ENCODE data around the gene CEP112. TPM values are rescaled to one million over a fixed set of nuclear protein-coding genes. Genes with fewer than 3 reads are reported as not detected.
"Not testable (repeated sequence)": the region's sequence is repeated elsewhere in the genome, so short reads cannot be mapped to it uniquely, and the experiment has no call there.

CEP112 gene
- total RNA-seq, 1 experiment from 2014 or later, result 9.5 TPM

DNA sequence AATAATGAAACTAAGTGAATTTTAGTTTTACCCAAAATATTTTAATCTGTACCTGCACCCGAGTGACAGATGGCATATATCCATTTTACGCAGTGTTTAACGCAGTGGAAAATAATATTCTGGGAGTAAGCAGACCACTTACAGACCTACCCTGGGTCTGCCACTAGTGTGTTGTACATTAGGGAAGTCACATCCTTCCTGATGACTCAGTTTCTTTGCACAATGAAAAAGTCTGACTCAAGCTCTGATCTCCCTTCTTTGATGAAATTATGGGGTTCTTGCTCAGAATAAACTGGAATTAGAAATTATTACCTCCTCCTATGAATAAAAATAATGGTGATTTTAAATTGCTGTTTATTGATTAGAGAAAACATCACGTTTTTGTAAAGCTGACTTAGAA is 507.3 kb downstream of the CEP112 start:
- TF ChIP-seq, protein P1, sequence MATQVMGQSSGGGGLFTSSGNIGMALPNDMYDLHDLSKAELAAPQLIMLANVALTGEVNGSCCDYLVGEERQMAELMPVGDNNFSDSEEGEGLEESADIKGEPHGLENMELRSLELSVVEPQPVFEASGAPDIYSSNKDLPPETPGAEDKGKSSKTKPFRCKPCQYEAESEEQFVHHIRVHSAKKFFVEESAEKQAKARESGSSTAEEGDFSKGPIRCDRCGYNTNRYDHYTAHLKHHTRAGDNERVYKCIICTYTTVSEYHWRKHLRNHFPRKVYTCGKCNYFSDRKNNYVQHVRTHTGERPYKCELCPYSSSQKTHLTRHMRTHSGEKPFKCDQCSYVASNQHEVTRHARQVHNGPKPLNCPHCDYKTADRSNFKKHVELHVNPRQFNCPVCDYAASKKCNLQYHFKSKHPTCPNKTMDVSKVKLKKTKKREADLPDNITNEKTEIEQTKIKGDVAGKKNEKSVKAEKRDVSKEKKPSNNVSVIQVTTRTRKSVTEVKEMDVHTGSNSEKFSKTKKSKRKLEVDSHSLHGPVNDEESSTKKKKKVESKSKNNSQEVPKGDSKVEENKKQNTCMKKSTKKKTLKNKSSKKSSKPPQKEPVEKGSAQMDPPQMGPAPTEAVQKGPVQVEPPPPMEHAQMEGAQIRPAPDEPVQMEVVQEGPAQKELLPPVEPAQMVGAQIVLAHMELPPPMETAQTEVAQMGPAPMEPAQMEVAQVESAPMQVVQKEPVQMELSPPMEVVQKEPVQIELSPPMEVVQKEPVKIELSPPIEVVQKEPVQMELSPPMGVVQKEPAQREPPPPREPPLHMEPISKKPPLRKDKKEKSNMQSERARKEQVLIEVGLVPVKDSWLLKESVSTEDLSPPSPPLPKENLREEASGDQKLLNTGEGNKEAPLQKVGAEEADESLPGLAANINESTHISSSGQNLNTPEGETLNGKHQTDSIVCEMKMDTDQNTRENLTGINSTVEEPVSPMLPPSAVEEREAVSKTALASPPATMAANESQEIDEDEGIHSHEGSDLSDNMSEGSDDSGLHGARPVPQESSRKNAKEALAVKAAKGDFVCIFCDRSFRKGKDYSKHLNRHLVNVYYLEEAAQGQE (IDR thresholded peaks at IDR 0.05; ENCODE audit: insufficient read depth in 1 of 2, low read depth in 2 of 2, low read length in 1 of 2), result no peak
- TF ChIP-seq TCF7L2 (IDR thresholded peaks at IDR 0.05; ENCODE audit: low read depth, low read length) (no peak), POLR2AphosphoS5 (IDR thresholded peaks at IDR 0.05; ENCODE audit: low read depth, low read length) (no peak), SIN3A (IDR thresholded peaks at IDR 0.05; ENCODE audit: borderline replicate concordance, insufficient read depth, low read depth, low read length) (no peak)
- TF ChIP-seq, protein P2, sequence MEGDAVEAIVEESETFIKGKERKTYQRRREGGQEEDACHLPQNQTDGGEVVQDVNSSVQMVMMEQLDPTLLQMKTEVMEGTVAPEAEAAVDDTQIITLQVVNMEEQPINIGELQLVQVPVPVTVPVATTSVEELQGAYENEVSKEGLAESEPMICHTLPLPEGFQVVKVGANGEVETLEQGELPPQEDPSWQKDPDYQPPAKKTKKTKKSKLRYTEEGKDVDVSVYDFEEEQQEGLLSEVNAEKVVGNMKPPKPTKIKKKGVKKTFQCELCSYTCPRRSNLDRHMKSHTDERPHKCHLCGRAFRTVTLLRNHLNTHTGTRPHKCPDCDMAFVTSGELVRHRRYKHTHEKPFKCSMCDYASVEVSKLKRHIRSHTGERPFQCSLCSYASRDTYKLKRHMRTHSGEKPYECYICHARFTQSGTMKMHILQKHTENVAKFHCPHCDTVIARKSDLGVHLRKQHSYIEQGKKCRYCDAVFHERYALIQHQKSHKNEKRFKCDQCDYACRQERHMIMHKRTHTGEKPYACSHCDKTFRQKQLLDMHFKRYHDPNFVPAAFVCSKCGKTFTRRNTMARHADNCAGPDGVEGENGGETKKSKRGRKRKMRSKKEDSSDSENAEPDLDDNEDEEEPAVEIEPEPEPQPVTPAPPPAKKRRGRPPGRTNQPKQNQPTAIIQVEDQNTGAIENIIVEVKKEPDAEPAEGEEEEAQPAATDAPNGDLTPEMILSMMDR (IDR thresholded peaks at IDR 0.05), result no peak
- ChIA-PET CTCF (no interaction called here), POLR2A (no interaction called here)
- BruUV-seq (replicated peaks), result no TSS peak
- no peak overlapping the region for H3K4me3 ChIP-seq (ENCODE audit: low read depth in 2 of 2, low read length in 2 of 2)
- no peaks in the 10 kb centered on the region for H3K27me3 ChIP-seq (ENCODE audit: control insufficient read depth, insufficient read depth, low read length)
- DNase-seq (ENCODE audit: low read depth, low spot score), result no peak
- no peak for ATAC-seq
- H3K4me1 ChIP-seq (ENCODE audit: control insufficient read depth, insufficient read depth, low read length), result no peaks in the 10 kb centered on the region
- intact Hi-C loops (cut with micrococcal nuclease; ENCODE audit: unreplicated experiment) (no loop called here), in situ Hi-C loops (cut with HindIII; ENCODE audit: low pct_unique_long_range_greater_than_20kb, low sequenced_read_pairs) (no loop called here)
- no peaks in the 10 kb centered on the region for H3K36me3 ChIP-seq (ENCODE audit: control insufficient read depth, insufficient read depth, low read length)
- no peaks in the 10 kb centered on the region for H3K9me3 ChIP-seq (ENCODE audit: control insufficient read depth, insufficient read depth, low read depth, low read length)
- H3K27ac ChIP-seq (ENCODE audit: low read length), result no peak overlapping the region

DNA sequence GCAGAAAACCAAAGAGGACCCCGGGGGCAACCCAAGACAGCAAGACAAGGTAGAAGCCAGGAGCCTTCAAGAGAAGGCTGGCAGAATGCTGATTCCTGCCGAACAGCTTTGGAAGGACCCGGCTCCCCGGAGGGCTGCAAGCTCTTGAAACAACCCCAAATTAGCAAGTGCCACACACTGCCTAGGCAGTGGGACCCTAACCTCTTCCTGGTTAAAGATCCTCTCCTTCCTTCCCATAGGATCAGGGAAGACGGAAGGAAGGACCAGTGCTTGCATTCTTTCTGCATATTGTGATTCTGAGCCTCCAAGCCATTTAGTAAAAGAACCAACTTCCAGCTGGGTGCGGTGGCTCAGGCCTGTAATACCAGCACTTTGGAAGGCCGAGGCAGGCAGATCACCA is 508.5 kb downstream of the CEP112 start:
- ChIA-PET CTCF (no interaction called here), POLR2A (no interaction called here)
- no peaks in the 10 kb centered on the region for H3K9me3 ChIP-seq (ENCODE audit: control insufficient read depth, insufficient read depth, low read depth, low read length)
- intact Hi-C loops (cut with micrococcal nuclease; ENCODE audit: unreplicated experiment), result no loop called here
- no peaks in the 10 kb centered on the region for H3K4me1 ChIP-seq (ENCODE audit: control insufficient read depth, insufficient read depth, low read length)
- ATAC-seq (no peak), DNase-seq (ENCODE audit: low read depth, low spot score) (no peak)
- no peaks in the 10 kb centered on the region for H3K36me3 ChIP-seq (ENCODE audit: control insufficient read depth, insufficient read depth, low read length)
- TF ChIP-seq SIN3A (IDR thresholded peaks at IDR 0.05; ENCODE audit: borderline replicate concordance, insufficient read depth, low read depth, low read length) (no peak), POLR2AphosphoS5 (IDR thresholded peaks at IDR 0.05; ENCODE audit: low read depth, low read length) (no peak), TCF7L2 (IDR thresholded peaks at IDR 0.05; ENCODE audit: low read depth, low read length) (no peak)
- TF ChIP-seq, protein P1 (IDR thresholded peaks at IDR 0.05; ENCODE audit: insufficient read depth in 1 of 2, low read depth in 2 of 2, low read length in 1 of 2), result no peak
- TF ChIP-seq, protein P2 (IDR thresholded peaks at IDR 0.05), result no peak
- no TSS peak for BruUV-seq (replicated peaks)
- no peak overlapping the region for H3K27ac ChIP-seq (ENCODE audit: low read length)
- no peaks in the 10 kb centered on the region for H3K27me3 ChIP-seq (ENCODE audit: control insufficient read depth, insufficient read depth, low read length)
- in situ Hi-C loops (cut with HindIII; ENCODE audit: low pct_unique_long_range_greater_than_20kb, low sequenced_read_pairs), result no loop called here
- no peak overlapping the region for H3K4me3 ChIP-seq (ENCODE audit: low read depth in 2 of 2, low read length in 2 of 2)

DNA sequence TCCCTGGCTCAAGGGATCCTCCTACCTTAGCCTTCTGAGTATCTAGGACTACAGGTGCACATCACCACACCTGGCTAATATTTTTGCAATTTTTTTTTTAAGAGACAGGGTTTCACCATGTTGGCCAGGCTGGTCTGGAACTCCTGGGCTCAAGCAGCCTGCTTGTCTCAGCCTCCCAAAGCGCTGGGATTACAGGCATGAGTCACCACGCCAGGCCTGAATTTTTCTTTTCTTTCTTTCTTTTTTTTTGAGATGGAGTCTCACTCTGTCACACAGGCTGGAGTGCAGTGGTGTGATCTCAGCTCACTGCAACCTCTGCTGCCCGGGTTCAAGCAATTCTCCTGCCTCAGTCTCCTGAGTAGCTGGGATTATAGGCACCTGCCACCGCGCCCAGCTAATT is 510.2 kb downstream of the CEP112 start:
- BruUV-seq (replicated peaks); H3K9me3 ChIP-seq (ENCODE audit: control insufficient read depth, insufficient read depth, low read depth, low read length); in situ Hi-C loops (cut with HindIII; ENCODE audit: low pct_unique_long_range_greater_than_20kb, low sequenced_read_pairs); DNase-seq (ENCODE audit: low read depth, low spot score); POLR2A ChIA-PET; H3K36me3 ChIP-seq (ENCODE audit: control insufficient read depth, insufficient read depth, low read length); H3K27me3 ChIP-seq (ENCODE audit: control insufficient read depth, insufficient read depth, low read length); H3K4me1 ChIP-seq (ENCODE audit: control insufficient read depth, insufficient read depth, low read length); ATAC-seq; H3K27ac ChIP-seq (ENCODE audit: low read length); H3K4me3 ChIP-seq (ENCODE audit: low read depth in 2 of 2, low read length in 2 of 2); intact Hi-C loops (cut with micrococcal nuclease; ENCODE audit: unreplicated experiment): not testable (repeated sequence)
- CTCF ChIA-PET, result interaction anchor here (0.7 kb wide), 1 partner anchor 1607 kb away, joined by 4 read pairs; no protein-coding TSS in a partner anchor
